Thymus (tissue), 11 donors: ENCODE data around the gene EPHA4. TPM values are rescaled to one million over a fixed set of nuclear protein-coding genes. Genes with fewer than 3 reads are reported as not detected.
A peak's percentile ranks its signal among the peaks of the same experiment; 100 is the strongest.

Experiments
- DNase-seq, 9 donors: peaks; one replicate each; pipeline ENCODE4 v3.0.0-alpha.2; 2013; ENCODE audit warnings: low spot score in 9 of 9, low read depth in 6 of 9, missing footprints in 1 of 9
- H3K27ac ChIP-seq, 2 donors: one replicate each; pipeline ENCODE4 v1.5.1; 2013; ENCODE audit warnings: control low read depth in 1 of 2, low read depth in 1 of 2, low read length in 1 of 2, mild to moderate bottlenecking in 1 of 2, moderate library complexity in 1 of 2
- H3K27me3 ChIP-seq, 2 donors: one replicate each; pipeline ENCODE4 v1.5.1; 2013; ENCODE audit warnings: low read length in 1 of 2; ENCODE audit not compliant: control insufficient read depth in 2 of 2, insufficient read depth in 1 of 2
- H3K36me3 ChIP-seq, 2 donors: one replicate each; pipeline ENCODE4 v1.5.1; 2013; ENCODE audit warnings: low read length in 1 of 2, mild to moderate bottlenecking in 1 of 2, moderate library complexity in 1 of 2; ENCODE audit not compliant: control insufficient read depth in 2 of 2, insufficient read depth in 2 of 2
- H3K4me1 ChIP-seq, 2 donors: one replicate each; pipeline ENCODE4 v1.5.1; 2013; ENCODE audit warnings: low read length in 2 of 2; ENCODE audit not compliant: control insufficient read depth in 2 of 2, insufficient read depth in 2 of 2
- H3K4me3 ChIP-seq, 2 donors: one replicate each; pipeline ENCODE4 v1.5.1; 2013; ENCODE audit warnings: low read length in 2 of 2, control low read depth in 1 of 2, mild to moderate bottlenecking in 1 of 2
- H3K9me3 ChIP-seq, 2 donors: one replicate each; pipeline ENCODE4 v1.5.1; 2013; ENCODE audit warnings: low read length in 1 of 2, mild to moderate bottlenecking in 1 of 2; ENCODE audit not compliant: control insufficient read depth in 2 of 2, insufficient read depth in 1 of 2
- WGBS: extraction: QIAGEN DNeasy Blood & Tissue Kit; methylation state at CpG from one replicate; pipeline ENCODE4 v1.1.7; 2013; 5-methylcytosine and 5-hydroxymethylcytosine counted together
- polyA plus RNA-seq: library from polyadenylated mRNA; stranded (reverse); fragments of 200-250 nt; gene quantifications from one replicate; pipeline ENCODE4 v1.2.3, GENCODE V29; 2013
- total RNA-seq: library from RNA; stranded (reverse); fragments of 120-200 nt; gene quantifications from one replicate; pipeline ENCODE4 v1.2.4, GENCODE V29; 2013
- donor health status: healthy.

The EPHA4 gene
- total and polyA plus RNA-seq, 2 donors, result 7.8 to 9.0 TPM

GRCh38 chr2:221442128-221442527 is 130.0 kb downstream of the EPHA4 start:
- Histone ChIP-seq H3K27me3 (no peaks in the 10 kb centered on the region), H3K36me3 (no peaks in the 10 kb centered on the region), H3K9me3 (no peaks in the 10 kb centered on the region), H3K27ac (peak overlapping the region in 1 of 2 donors; percentile 1), H3K4me1 (no peaks in the 10 kb centered on the region), H3K4me3 (no peak overlapping the region)
- DNase-seq, result no peak
- WGBS, result 92% methylated on average over 4 of the region's 4 CpGs

GRCh38 chr2:221439761-221440479 is 132.2 kb downstream of the EPHA4 start:
- no peak overlapping the region for H3K27ac ChIP-seq

GRCh38 chr2:221437056-221437455 is 135.0 kb downstream of the EPHA4 start:
- no peak for DNase-seq
- H3K4me3 ChIP-seq, result no peak overlapping the region
- 96% methylated on average over 3 of the region's 3 CpGs for WGBS
- no peaks in the 10 kb centered on the region for H3K9me3 ChIP-seq
- no peak overlapping the region for H3K27ac ChIP-seq
- no peaks in the 10 kb centered on the region for H3K36me3 ChIP-seq
- H3K4me1 ChIP-seq, result no peaks in the 10 kb centered on the region
- H3K27me3 ChIP-seq, result no peaks in the 10 kb centered on the region

More at GRCh38 chr2:221439761-221440479, 132.2 kb downstream of the EPHA4 start:
- DNase-seq, result no peak
- H3K27me3 ChIP-seq, result no peaks in the 10 kb centered on the region
- H3K4me1 ChIP-seq, result no peaks in the 10 kb centered on the region
- H3K9me3 ChIP-seq, result no peaks in the 10 kb centered on the region
- H3K36me3 ChIP-seq, result no peaks in the 10 kb centered on the region
- H3K4me3 ChIP-seq, result no peak overlapping the region
- 94% methylated on average over 11 of the region's 11 CpGs for WGBS

- Histone ChIP-seq H3K4me3 (no peak overlapping the region), H3K27ac (no peak overlapping the region), H3K36me3 (no peaks in the 10 kb centered on the region), H3K9me3 (no peaks in the 10 kb centered on the region), H3K4me1 (no peaks in the 10 kb centered on the region), H3K27me3 (no peaks in the 10 kb centered on the region)
- no peak for DNase-seq
- 49% methylated on average over 2 of the region's 2 CpGs for WGBS
Measured at GRCh38 chr2:221435171-221435570, 136.9 kb downstream of the EPHA4 start.

- Histone ChIP-seq H3K9me3 (no peaks in the 10 kb centered on the region), H3K4me1 (no peaks in the 10 kb centered on the region), H3K27me3 (no peaks in the 10 kb centered on the region), H3K36me3 (no peaks in the 10 kb centered on the region), H3K4me3 (no peak overlapping the region), H3K27ac (no peak overlapping the region)
- WGBS, result 98% methylated on average over 7 of the region's 7 CpGs
- no peak for DNase-seq
Measured at GRCh38 chr2:221434142-221434541, 138.0 kb downstream of the EPHA4 start.

GRCh38 chr2:221431477-221431876 is 140.6 kb downstream of the EPHA4 start:
- H3K27ac ChIP-seq, result no peak overlapping the region
- no peak for DNase-seq
- no peaks in the 10 kb centered on the region for H3K27me3 ChIP-seq
- no peaks in the 10 kb centered on the region for H3K36me3 ChIP-seq
- H3K4me1 ChIP-seq, result no peaks in the 10 kb centered on the region
- H3K9me3 ChIP-seq, result no peaks in the 10 kb centered on the region
- WGBS, result 97% methylated on average over 3 of the region's 3 CpGs
- no peak overlapping the region for H3K4me3 ChIP-seq

- Histone ChIP-seq H3K27me3 (no peaks in the 10 kb centered on the region), H3K4me1 (no peaks in the 10 kb centered on the region), H3K9me3 (no peaks in the 10 kb centered on the region), H3K27ac (no peak overlapping the region), H3K36me3 (no peaks in the 10 kb centered on the region), H3K4me3 (no peak overlapping the region)
- DNase-seq, result no peak
- 97% methylated on average over 7 of the region's 7 CpGs for WGBS
Measured at GRCh38 chr2:221429741-221430491, 142.2 kb downstream of the EPHA4 start.

GRCh38 chr2:221428896-221429295 is 143.2 kb downstream of the EPHA4 start:
- Histone ChIP-seq H3K4me1 (no peaks in the 10 kb centered on the region), H3K36me3 (no peaks in the 10 kb centered on the region), H3K9me3 (no peaks in the 10 kb centered on the region), H3K4me3 (no peak overlapping the region), H3K27me3 (no peaks in the 10 kb centered on the region), H3K27ac (no peak overlapping the region)
- 96% methylated on average over 2 of the region's 2 CpGs for WGBS
- no peak for DNase-seq

GRCh38 chr2:221426929-221427328 is 145.2 kb downstream of the EPHA4 start:
- 95% methylated on average over 6 of the region's 6 CpGs for WGBS
- Histone ChIP-seq H3K9me3 (no peaks in the 10 kb centered on the region), H3K27me3 (no peaks in the 10 kb centered on the region), H3K4me3 (no peak overlapping the region), H3K27ac (no peak overlapping the region), H3K36me3 (no peaks in the 10 kb centered on the region), H3K4me1 (no peaks in the 10 kb centered on the region)
- DNase-seq, result no peak
